Measurements from ENCODE around the gene PPM1L. TPM values are rescaled to one million over a fixed set of nuclear protein-coding genes. Genes with fewer than 3 reads are reported as not detected.

PPM1L gene
- total RNA-seq, 1 experiment from 2014 or later, result 7.3 TPM

DNA sequence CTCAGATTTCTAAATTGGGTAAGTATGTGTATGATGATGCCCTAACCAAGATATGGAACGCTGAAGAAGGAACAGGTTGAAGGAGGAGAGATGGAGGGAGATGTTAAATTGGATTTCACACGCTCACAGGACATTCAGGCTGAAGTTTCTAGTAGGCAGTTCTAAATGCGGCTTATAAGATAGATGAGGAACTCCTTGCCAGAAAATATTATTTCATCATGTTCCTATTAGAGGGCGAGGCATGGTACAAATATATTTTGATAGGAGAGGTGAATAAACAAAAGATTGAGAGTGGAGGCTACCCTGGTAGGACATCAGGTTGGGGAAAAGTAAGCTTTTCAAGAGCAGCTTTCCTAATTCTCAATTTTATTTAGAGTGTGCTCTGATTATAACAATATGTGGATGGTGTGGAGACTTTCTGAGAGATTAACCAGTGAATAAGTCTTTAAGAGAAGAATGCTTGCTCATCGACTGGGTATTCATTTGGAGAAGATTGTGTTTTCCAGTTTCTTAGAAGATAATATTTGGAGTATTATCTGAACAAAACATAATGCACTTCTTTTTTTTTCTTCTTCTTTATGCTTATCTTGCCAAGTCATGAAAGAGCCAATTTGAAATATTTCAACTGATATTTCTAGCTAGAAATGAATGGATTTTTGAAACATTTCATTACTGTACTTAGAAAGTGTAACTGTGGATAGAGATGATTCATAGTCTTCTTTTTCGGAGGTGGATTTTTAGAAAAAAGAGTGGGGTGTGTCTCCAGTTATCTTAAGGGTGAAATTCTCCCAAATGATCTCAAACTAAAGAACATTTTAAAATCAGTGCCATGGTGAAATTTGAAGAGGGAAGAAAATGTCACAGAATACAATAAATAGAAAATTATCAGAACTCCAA, 260.6 kb downstream of the PPM1L start:
- Histone ChIP-seq H2BK12ac (ENCODE audit: insufficient read length, low read depth, low read length) (no peak overlapping the region), H2BK20ac (ENCODE audit: low read depth, low read length, poor library complexity, severe bottlenecking) (no peak overlapping the region), H3K56ac (ENCODE audit: insufficient read length, low read depth, low read length) (no peak overlapping the region), H3K4me2 (ENCODE audit: insufficient read depth, insufficient read length, low read length) (no peak overlapping the region), H3K23me2 (ENCODE audit: insufficient read length, low read depth, low read length, poor library complexity, severe bottlenecking) (no peaks in the 10 kb centered on the region), H3K14ac (ENCODE audit: insufficient read depth, low read length) (no peak overlapping the region), H4K91ac (ENCODE audit: insufficient read length, low read depth, low read length) (no peak overlapping the region), H3K9me3 (ENCODE audit: control insufficient read depth, low read depth, low read length) (no peaks in the 10 kb centered on the region), H2BK5ac (ENCODE audit: insufficient read length, low read length) (no peak overlapping the region), H4K5ac (ENCODE audit: insufficient read length, low read depth, low read length) (no peak overlapping the region), H3K4ac (ENCODE audit: low read depth, low read length) (no peak overlapping the region), H2BK120ac (ENCODE audit: low read depth, low read length, poor library complexity, severe bottlenecking) (no peak overlapping the region), H3K27ac (ENCODE audit: insufficient read length, low read depth, low read length) (no peak overlapping the region), H3T11ph (ENCODE audit: low read length) (no peak overlapping the region), H2AFZ (ENCODE audit: low read length) (no peak overlapping the region), H3K4me1 (ENCODE audit: insufficient read depth, low read length) (no peaks in the 10 kb centered on the region; the same call in 1 of the 2 replicates), H3K9ac (ENCODE audit: extremely low read depth, insufficient read length, low read length) (no peak overlapping the region), H3K18ac (ENCODE audit: insufficient read length, low read depth, low read length) (no peak overlapping the region), H3K23ac (ENCODE audit: insufficient read length, low read depth, low read length) (no peak overlapping the region), H3K27me3 (ENCODE audit: insufficient read depth, low read length) (no peaks in the 10 kb centered on the region), H4K8ac (replicated peaks; ENCODE audit: insufficient read length, low read depth, low read length) (no peak overlapping the region), H4K20me1 (ENCODE audit: control insufficient read depth, insufficient read depth, insufficient read length) (no peaks in the 10 kb centered on the region), H2AK5ac (ENCODE audit: insufficient read length, low read length) (no peak overlapping the region), H3K79me2 (ENCODE audit: insufficient read depth, low read length) (no peaks in the 10 kb centered on the region), H3K79me1 (ENCODE audit: insufficient read depth, low read depth, low read length, poor library complexity, severe bottlenecking) (no peaks in the 10 kb centered on the region), H2BK15ac (ENCODE audit: low read depth, low read length) (no peak overlapping the region)
- H3K4me1 Mint-ChIP-seq, result peaks cover 5 to 10% of the 10 kb centered on the region in 2 experiments; a peak in 2 of 4 replicates
- DNase-seq, result no peak
- H3K9me3 Mint-ChIP-seq, result peaks cover 7 to 8% of the 10 kb centered on the region in 2 experiments; a peak in 4 of 5 replicates
- no CpG with 5 or more reads among the region's 6 CpGs for WGBS (ENCODE audit: extremely low coverage, insufficient read length, low lambda C conversion rate)
- no peak overlapping the region for H3K4me3 Mint-ChIP-seq
- TF ChIP-seq, protein P1, sequence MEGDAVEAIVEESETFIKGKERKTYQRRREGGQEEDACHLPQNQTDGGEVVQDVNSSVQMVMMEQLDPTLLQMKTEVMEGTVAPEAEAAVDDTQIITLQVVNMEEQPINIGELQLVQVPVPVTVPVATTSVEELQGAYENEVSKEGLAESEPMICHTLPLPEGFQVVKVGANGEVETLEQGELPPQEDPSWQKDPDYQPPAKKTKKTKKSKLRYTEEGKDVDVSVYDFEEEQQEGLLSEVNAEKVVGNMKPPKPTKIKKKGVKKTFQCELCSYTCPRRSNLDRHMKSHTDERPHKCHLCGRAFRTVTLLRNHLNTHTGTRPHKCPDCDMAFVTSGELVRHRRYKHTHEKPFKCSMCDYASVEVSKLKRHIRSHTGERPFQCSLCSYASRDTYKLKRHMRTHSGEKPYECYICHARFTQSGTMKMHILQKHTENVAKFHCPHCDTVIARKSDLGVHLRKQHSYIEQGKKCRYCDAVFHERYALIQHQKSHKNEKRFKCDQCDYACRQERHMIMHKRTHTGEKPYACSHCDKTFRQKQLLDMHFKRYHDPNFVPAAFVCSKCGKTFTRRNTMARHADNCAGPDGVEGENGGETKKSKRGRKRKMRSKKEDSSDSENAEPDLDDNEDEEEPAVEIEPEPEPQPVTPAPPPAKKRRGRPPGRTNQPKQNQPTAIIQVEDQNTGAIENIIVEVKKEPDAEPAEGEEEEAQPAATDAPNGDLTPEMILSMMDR (conservative IDR thresholded peaks at IDR 0.05), result no peak
- H3K27me3 Mint-ChIP-seq (ENCODE audit: low read depth), result no peaks in the 10 kb centered on the region
- peaks cover 0 to 2% (median 0%) of the 10 kb centered on the region in 3 experiments; a peak in 4 of 7 replicates for H3K36me3 Mint-ChIP-seq (ENCODE audit: insufficient read depth in 1 of 3, low read depth in 3 of 3)
- H3K27ac Mint-ChIP-seq, result peak overlapping the region in 1 of 3 experiments; percentile 60; a peak in 1 of 7 replicates
